Activated naive CD8-positive, alpha-beta T cell treated with anti-CD3 and anti-CD28 coated beads, Interleukin-2, amount 50 U/mL, for 24 hours (primary cell): ENCODE results near the gene TBC1D16.

Experiments used
- ATAC-seq: fragments of 150-1000 bp; cut with Tn5 transposase; one replicate; pipeline ENCODE4 v1.10.0; 2021
- DNase-seq: peaks from one replicate; pipeline ENCODE4 v3.0.0; 2021
- H3K27ac Mint-ChIP-seq: one replicate; pipeline ENCODE4 v1.8.0; 2021; ENCODE audit warnings: mild to moderate bottlenecking, mixed read lengths
- H3K27me3 Mint-ChIP-seq: one replicate; pipeline ENCODE4 v1.8.0; 2021; ENCODE audit warnings: mixed read lengths
- H3K36me3 Mint-ChIP-seq: one replicate; pipeline ENCODE4 v1.8.0; 2021; ENCODE audit warnings: low read depth, mixed read lengths
- H3K4me1 Mint-ChIP-seq: one replicate; pipeline ENCODE4 v1.8.0; 2021; ENCODE audit warnings: mixed read lengths
- H3K4me3 Mint-ChIP-seq: one replicate; pipeline ENCODE4 v1.8.0; 2021; ENCODE audit warnings: mild to moderate bottlenecking, moderate library complexity, mixed read lengths
- H3K9me3 Mint-ChIP-seq: one replicate; pipeline ENCODE4 v1.8.0; 2021; ENCODE audit warnings: mixed read lengths

Gene TBC1D16

GRCh38 chr17:79993390-79994227 is 42.1 kb downstream of the TBC1D16 start:
- Mint-ChIP-seq H3K36me3 (no peaks in the 10 kb centered on the region), H3K27me3 (no peaks in the 10 kb centered on the region), H3K27ac (peak overlapping the region; percentile 93), H3K4me3 (peak overlapping the region; percentile 83), H3K9me3 (no peaks in the 10 kb centered on the region), H3K4me1 (peaks cover 70% of the 10 kb centered on the region)
- ATAC-seq: peak; percentile 69
- DNase-seq: peak; percentile 74

- Mint-ChIP-seq H3K36me3 (no peaks in the 10 kb centered on the region), H3K4me3 (peak overlapping the region; percentile 83), H3K27ac (peak overlapping the region; percentile 93), H3K9me3 (no peaks in the 10 kb centered on the region), H3K4me1 (peaks cover 73% of the 10 kb centered on the region), H3K27me3 (no peaks in the 10 kb centered on the region)
- DNase-seq (peak; percentile 20), ATAC-seq (no peak)
These were observed 42.9 kb downstream of the TBC1D16 start for GRCh38 chr17:79992649-79993389.

- Mint-ChIP-seq H3K27me3 (no peaks in the 10 kb centered on the region), H3K4me1 (peaks cover 67% of the 10 kb centered on the region)
These were observed 43.6 kb downstream of the TBC1D16 start for GRCh38 chr17:79991924-79992648.

GRCh38 chr17:79991140-79991923 is 44.3 kb downstream of the TBC1D16 start:
- ATAC-seq: peak; percentile 72
- H3K27ac Mint-ChIP-seq: peak overlapping the region; percentile 14
- H3K36me3 Mint-ChIP-seq: no peaks in the 10 kb centered on the region

More at GRCh38 chr17:79991924-79992648, 43.6 kb downstream of the TBC1D16 start:
- no peaks in the 10 kb centered on the region for H3K9me3 Mint-ChIP-seq
- H3K4me3 Mint-ChIP-seq: peak overlapping the region; percentile 83
- ATAC-seq (peak; percentile 2), DNase-seq (peak; percentile 22)
- no peaks in the 10 kb centered on the region for H3K36me3 Mint-ChIP-seq
- peak overlapping the region; percentile 93 for H3K27ac Mint-ChIP-seq

GRCh38 chr17:79990704-79991103 is 45.0 kb downstream of the TBC1D16 start:
- Mint-ChIP-seq H3K27me3 (no peaks in the 10 kb centered on the region), H3K9me3 (no peaks in the 10 kb centered on the region), H3K36me3 (no peaks in the 10 kb centered on the region), H3K4me1 (peaks cover 54% of the 10 kb centered on the region), H3K4me3 (no peak overlapping the region), H3K27ac (no peak overlapping the region)
- ATAC-seq (no peak), DNase-seq (no peak)

More at GRCh38 chr17:79991140-79991923, 44.3 kb downstream of the TBC1D16 start:
- peak; percentile 87 for DNase-seq
- Mint-ChIP-seq H3K4me3 (peak overlapping the region; percentile 83), H3K9me3 (no peaks in the 10 kb centered on the region), H3K27me3 (no peaks in the 10 kb centered on the region), H3K4me1 (peaks cover 60% of the 10 kb centered on the region)

- no peaks in the 10 kb centered on the region for H3K36me3 Mint-ChIP-seq
- H3K27me3 Mint-ChIP-seq: no peaks in the 10 kb centered on the region
- ATAC-seq (no peak), DNase-seq (no peak)
- no peak overlapping the region for H3K27ac Mint-ChIP-seq
- H3K4me1 Mint-ChIP-seq: peaks cover 50% of the 10 kb centered on the region
- no peak overlapping the region for H3K4me3 Mint-ChIP-seq
- H3K9me3 Mint-ChIP-seq: no peaks in the 10 kb centered on the region
These were observed 45.5 kb downstream of the TBC1D16 start for GRCh38 chr17:79990051-79990592.

- Mint-ChIP-seq H3K27ac (no peak overlapping the region), H3K27me3 (no peaks in the 10 kb centered on the region), H3K4me3 (no peak overlapping the region), H3K36me3 (no peaks in the 10 kb centered on the region), H3K9me3 (no peaks in the 10 kb centered on the region), H3K4me1 (peaks cover 44% of the 10 kb centered on the region)
- ATAC-seq (no peak), DNase-seq (no peak)
These were observed 46.4 kb downstream of the TBC1D16 start for GRCh38 chr17:79989106-79989835.

GRCh38 chr17:79988185-79988971 is 47.3 kb downstream of the TBC1D16 start:
- peak; percentile 35 for ATAC-seq
- H3K27ac Mint-ChIP-seq: no peak overlapping the region
- peak; percentile 32 for DNase-seq
- H3K4me3 Mint-ChIP-seq: no peak overlapping the region
- peaks cover 36% of the 10 kb centered on the region for H3K4me1 Mint-ChIP-seq
- H3K36me3 Mint-ChIP-seq: no peaks in the 10 kb centered on the region
- H3K9me3 Mint-ChIP-seq: no peaks in the 10 kb centered on the region
- H3K27me3 Mint-ChIP-seq: no peaks in the 10 kb centered on the region

- Mint-ChIP-seq H3K4me3 (no peak overlapping the region), H3K36me3 (no peaks in the 10 kb centered on the region), H3K4me1 (peaks cover 30% of the 10 kb centered on the region), H3K27me3 (no peaks in the 10 kb centered on the region), H3K27ac (no peak overlapping the region), H3K9me3 (no peaks in the 10 kb centered on the region)
- DNase-seq (no peak), ATAC-seq (no peak)
These were observed 47.8 kb downstream of the TBC1D16 start for GRCh38 chr17:79987935-79988184.

GRCh38 chr17:79987187-79987934 is 48.3 kb downstream of the TBC1D16 start:
- Mint-ChIP-seq H3K36me3 (no peaks in the 10 kb centered on the region), H3K27me3 (no peaks in the 10 kb centered on the region), H3K4me1 (peaks cover 25% of the 10 kb centered on the region), H3K4me3 (no peak overlapping the region), H3K9me3 (no peaks in the 10 kb centered on the region), H3K27ac (no peak overlapping the region)
- ATAC-seq (no peak), DNase-seq (no peak)

GRCh38 chr17:79986411-79987186 is 49.1 kb downstream of the TBC1D16 start:
- Mint-ChIP-seq H3K4me3 (no peak overlapping the region), H3K36me3 (no peaks in the 10 kb centered on the region), H3K27ac (no peak overlapping the region), H3K27me3 (no peaks in the 10 kb centered on the region), H3K9me3 (no peaks in the 10 kb centered on the region), H3K4me1 (peaks cover 22% of the 10 kb centered on the region)
- DNase-seq (no peak), ATAC-seq (no peak)

- no peak for DNase-seq
- Mint-ChIP-seq H3K4me3 (no peak overlapping the region), H3K4me1 (peaks cover 18% of the 10 kb centered on the region), H3K27ac (no peak overlapping the region), H3K27me3 (no peaks in the 10 kb centered on the region), H3K36me3 (no peaks in the 10 kb centered on the region), H3K9me3 (no peaks in the 10 kb centered on the region)
- ATAC-seq: no peak
These were observed 49.7 kb downstream of the TBC1D16 start for GRCh38 chr17:79985943-79986391.
